D721Med (cell line): ENCODE data around the gene SLC6A9.

Experiments used
- DNase-seq: peaks from one replicate; pipeline ENCODE4 v3.0.0; 2011; ENCODE audit warnings: low spot score; ENCODE audit not compliant: insufficient read length
- FAIRE-seq: peaks from 2 replicates; lab custom pipeline; 2011; peaks lifted over from hg19 to GRCh38; lab: Jason Lieb, UNC
- TF ChIP-seq, protein P1 (sequence below): IDR thresholded peaks from 2 replicates; pipeline ENCODE4 v1.5.1; 2012; ENCODE audit warnings: mild to moderate bottlenecking, control low read depth; ENCODE audit not compliant: insufficient read depth; ENCODE audit errors: missing control alignments

SLC6A9 gene

GRCh38 chr1:44002165-44002564 lies 29.1 kb downstream of the SLC6A9 start:
- no peak for DNase-seq
- FAIRE-seq: no peak
- TF ChIP-seq, protein P1, sequence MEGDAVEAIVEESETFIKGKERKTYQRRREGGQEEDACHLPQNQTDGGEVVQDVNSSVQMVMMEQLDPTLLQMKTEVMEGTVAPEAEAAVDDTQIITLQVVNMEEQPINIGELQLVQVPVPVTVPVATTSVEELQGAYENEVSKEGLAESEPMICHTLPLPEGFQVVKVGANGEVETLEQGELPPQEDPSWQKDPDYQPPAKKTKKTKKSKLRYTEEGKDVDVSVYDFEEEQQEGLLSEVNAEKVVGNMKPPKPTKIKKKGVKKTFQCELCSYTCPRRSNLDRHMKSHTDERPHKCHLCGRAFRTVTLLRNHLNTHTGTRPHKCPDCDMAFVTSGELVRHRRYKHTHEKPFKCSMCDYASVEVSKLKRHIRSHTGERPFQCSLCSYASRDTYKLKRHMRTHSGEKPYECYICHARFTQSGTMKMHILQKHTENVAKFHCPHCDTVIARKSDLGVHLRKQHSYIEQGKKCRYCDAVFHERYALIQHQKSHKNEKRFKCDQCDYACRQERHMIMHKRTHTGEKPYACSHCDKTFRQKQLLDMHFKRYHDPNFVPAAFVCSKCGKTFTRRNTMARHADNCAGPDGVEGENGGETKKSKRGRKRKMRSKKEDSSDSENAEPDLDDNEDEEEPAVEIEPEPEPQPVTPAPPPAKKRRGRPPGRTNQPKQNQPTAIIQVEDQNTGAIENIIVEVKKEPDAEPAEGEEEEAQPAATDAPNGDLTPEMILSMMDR: no peak

GRCh38 chr1:44000122-44000665 lies 31.1 kb downstream of the SLC6A9 start:
- TF ChIP-seq, protein P1: no peak
- DNase-seq: no peak
- FAIRE-seq: no peak

DNA sequence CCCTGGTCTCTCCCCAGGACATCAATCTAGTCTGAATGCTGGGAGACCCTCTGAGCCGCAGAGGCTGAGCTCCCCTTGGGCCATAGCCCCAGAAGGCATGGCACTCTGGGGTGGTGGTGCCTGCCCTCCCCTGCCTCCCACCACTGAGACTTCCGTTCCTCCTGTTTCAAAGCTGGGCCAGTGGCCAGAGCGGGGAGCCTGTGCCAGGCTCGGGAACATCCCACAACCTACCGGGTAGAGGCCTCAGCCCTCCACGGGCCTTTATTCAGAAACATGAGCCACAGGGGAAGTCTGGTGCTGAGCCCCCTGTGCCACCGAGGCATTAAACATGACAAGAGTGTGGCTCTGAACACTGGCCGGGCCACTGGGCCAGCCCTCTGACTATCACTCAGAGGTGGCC lies 31.8 kb downstream of the SLC6A9 start:
- DNase-seq: no peak
- TF ChIP-seq, protein P1: no peak
- FAIRE-seq: no peak

GRCh38 chr1:43998000-43998378 lies 33.3 kb downstream of the SLC6A9 start:
- DNase-seq: no peak
- TF ChIP-seq, protein P1: no peak
- no peak for FAIRE-seq

DNA sequence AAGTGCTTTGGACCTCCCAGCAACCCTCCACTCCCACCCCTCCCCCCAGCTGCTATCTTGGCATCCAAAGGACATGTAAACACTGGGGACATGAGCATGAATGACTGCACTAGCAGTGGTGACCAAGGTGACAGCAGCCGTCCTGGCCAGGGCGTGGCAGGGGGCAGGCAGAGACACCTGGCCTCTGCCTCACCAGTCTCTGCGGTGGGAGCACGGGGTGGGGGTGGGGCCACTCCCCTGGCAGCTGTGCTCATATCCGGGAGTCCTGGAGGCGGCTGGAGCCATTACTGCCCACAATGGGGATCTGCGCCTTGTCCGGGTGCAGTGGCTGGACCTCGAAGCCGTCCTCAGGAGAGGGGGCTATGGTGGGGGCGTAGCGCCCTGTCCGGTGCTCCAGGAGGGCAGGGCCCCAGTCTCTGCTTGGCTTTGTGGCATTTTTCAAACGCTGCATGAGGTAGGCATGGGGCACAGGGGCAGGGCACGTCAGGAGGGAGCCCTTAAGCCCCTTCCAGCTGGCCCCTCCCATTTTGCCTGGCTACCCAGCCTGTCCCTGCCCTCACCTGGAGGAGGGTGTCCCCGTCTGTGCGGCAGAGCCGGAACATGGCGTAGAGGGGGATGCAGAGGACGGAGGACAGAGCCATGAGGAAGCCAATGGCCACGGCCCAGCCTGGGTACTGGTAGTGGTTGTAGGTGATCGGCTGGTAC lies 33.8 kb downstream of the SLC6A9 start:
- TF ChIP-seq, protein P1: no peak
- DNase-seq (no peak), FAIRE-seq (no peak)

GRCh38 chr1:43996733-43997115 lies 34.5 kb downstream of the SLC6A9 start:
- no peak for DNase-seq
- TF ChIP-seq, protein P1: no peak
- FAIRE-seq: no peak

GRCh38 chr1:43995984-43996732 lies 35.1 kb downstream of the SLC6A9 start:
- DNase-seq (no peak), FAIRE-seq (no peak)
- TF ChIP-seq, protein P1: no peak
